Esophagus muscularis mucosa (tissue), 4 donors: ENCODE measurements around the gene OR10H4. TPM values are rescaled to one million over a fixed set of nuclear protein-coding genes. Genes with fewer than 3 reads are reported as not detected.
"Not testable (repeated sequence)": the region's sequence is repeated elsewhere in the genome, so short reads cannot be mapped to it uniquely, and the experiment has no call there.

Source experiments
- DNase-seq: peaks from one replicate; pipeline ENCODE4 v3.0.0-alpha.2; 2017; ENCODE audit errors: extremely low spot score
- H3K27ac ChIP-seq, 4 donors: fragments of 200-600 bp; sonication (generic); replicated peaks in 1 of 4; 1 replicate in 3 of 4; 2 replicates in 1 of 4; pipeline ENCODE4 v1.5.1; 2016 to 2019; ENCODE audit warnings: mild to moderate bottlenecking in 1 of 4
- H3K27me3 ChIP-seq, 4 donors: fragments of 200-600 bp; sonication (generic); one replicate each; pipeline versions ENCODE4 v1.5.1 to v1.6.0; 2016 to 2019
- H3K36me3 ChIP-seq, 4 donors: fragments of 200-600 bp; sonication (generic); one replicate each; pipeline ENCODE4 v1.5.1; 2016 to 2019
- H3K4me1 ChIP-seq, 4 donors: fragments of 200-600 bp; sonication (generic); one replicate each; pipeline ENCODE4 v1.5.1; 2016 to 2019
- H3K4me3 ChIP-seq, 4 donors: fragments of 200-600 bp; sonication (generic); 1 replicate in 2 of 4; 2 replicates in 2 of 4; pipeline ENCODE4 v1.5.1; 2016 to 2019; ENCODE audit warnings: mild to moderate bottlenecking in 4 of 4, moderate library complexity in 1 of 4
- H3K9me3 ChIP-seq, 4 donors: fragments of 200-600 bp; sonication (generic); 1 replicate in 3 of 4; 2 replicates in 1 of 4; pipeline ENCODE4 v1.5.1; 2016 to 2019
- EP300 ChIP-seq: sonication (generic); formaldehyde crosslinking; IDR thresholded peaks from one replicate; pipeline ENCODE4 v1.6.1; 2017; ENCODE audit warnings: antibody characterized with exemption
- POLR2A ChIP-seq: fragments of 450-650 bp; IDR thresholded peaks from one replicate; pipeline ENCODE4 v1.6.1; 2017; ENCODE audit warnings: antibody characterized with exemption, moderate library complexity, mild to moderate bottlenecking, low read depth
- POLR2AphosphoS5 ChIP-seq, 2 donors: sonication (generic); formaldehyde crosslinking; IDR thresholded peaks; one replicate each; pipeline ENCODE4 v1.6.1; 2017; ENCODE audit warnings: antibody characterized with exemption in 2 of 2
- WGBS: methylation state at CpG from one replicate; pipeline ENCODE4 v1.1.5; 2018; 5-methylcytosine and 5-hydroxymethylcytosine counted together
- intact Hi-C: fragments of 100-400 bp; cut with DNase I; formaldehyde crosslinking; loops from one replicate; pipeline ENCODE4 v1.15.1; 2023
- total RNA-seq, 4 donors: library from RNA; depleted of rRNA; stranded (reverse); fragments of >200 nt; gene quantifications; one replicate each; pipeline versions ENCODE4 v1.1.0 to v1.2.1, GENCODE V29; 2016
- TF ChIP-seq, protein P1 (sequence below), 3 experiments: fragments of 200-600 bp in 2 of 3; fragments of 450-650 bp in 1 of 3; sonication (generic) in 2 of 3; IDR thresholded peaks; one replicate each; pipeline ENCODE4 v1.5.1; 2017 to 2019; ENCODE audit warnings: antibody characterized with exemption in 3 of 3, mild to moderate bottlenecking in 2 of 3, moderate library complexity in 1 of 3

Gene OR10H4
- total RNA-seq, 4 donors from 2014 or later: not detected

DNA sequence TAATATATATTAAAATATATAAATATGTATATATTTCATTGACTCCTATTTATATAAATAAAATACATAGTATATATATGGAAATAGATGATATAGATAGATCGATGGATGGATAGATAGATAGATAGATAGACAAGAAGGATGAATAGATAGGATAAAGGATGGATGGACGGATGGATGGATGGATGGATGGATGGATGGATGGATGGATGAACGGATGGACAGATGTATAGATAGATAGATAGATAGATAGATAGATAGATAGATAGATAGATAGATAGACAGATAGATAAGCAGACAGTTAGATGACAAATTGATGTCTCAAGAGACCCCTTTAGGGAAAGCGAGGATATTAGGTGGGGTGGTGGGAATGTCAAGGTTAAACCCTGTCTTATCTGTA lies 29.6 kb upstream of the OR10H4 start:
- intact Hi-C loops: no loop called here
- no peak for DNase-seq
- peaks cover 0 to 14% (median under 1%) of the 10 kb centered on the region in 4 donors for H3K27me3 ChIP-seq
- 65% methylated on average over 4 of the region's 4 CpGs for WGBS
- no peak overlapping the region for H3K4me3 ChIP-seq
- H3K4me1 ChIP-seq: no peaks in the 10 kb centered on the region
- H3K36me3 ChIP-seq: no peaks in the 10 kb centered on the region
- H3K9me3 ChIP-seq: peaks cover 0 to 12% (median 12%) of the 10 kb centered on the region in 4 donors
- TF ChIP-seq EP300 (no peak), POLR2AphosphoS5 (IDR thresholded peaks at IDR 0.05) (no peak), POLR2A (no peak)
- TF ChIP-seq, protein P1, sequence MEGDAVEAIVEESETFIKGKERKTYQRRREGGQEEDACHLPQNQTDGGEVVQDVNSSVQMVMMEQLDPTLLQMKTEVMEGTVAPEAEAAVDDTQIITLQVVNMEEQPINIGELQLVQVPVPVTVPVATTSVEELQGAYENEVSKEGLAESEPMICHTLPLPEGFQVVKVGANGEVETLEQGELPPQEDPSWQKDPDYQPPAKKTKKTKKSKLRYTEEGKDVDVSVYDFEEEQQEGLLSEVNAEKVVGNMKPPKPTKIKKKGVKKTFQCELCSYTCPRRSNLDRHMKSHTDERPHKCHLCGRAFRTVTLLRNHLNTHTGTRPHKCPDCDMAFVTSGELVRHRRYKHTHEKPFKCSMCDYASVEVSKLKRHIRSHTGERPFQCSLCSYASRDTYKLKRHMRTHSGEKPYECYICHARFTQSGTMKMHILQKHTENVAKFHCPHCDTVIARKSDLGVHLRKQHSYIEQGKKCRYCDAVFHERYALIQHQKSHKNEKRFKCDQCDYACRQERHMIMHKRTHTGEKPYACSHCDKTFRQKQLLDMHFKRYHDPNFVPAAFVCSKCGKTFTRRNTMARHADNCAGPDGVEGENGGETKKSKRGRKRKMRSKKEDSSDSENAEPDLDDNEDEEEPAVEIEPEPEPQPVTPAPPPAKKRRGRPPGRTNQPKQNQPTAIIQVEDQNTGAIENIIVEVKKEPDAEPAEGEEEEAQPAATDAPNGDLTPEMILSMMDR (IDR thresholded peaks at IDR 0.05): no peak
- no peak overlapping the region for H3K27ac ChIP-seq

DNA sequence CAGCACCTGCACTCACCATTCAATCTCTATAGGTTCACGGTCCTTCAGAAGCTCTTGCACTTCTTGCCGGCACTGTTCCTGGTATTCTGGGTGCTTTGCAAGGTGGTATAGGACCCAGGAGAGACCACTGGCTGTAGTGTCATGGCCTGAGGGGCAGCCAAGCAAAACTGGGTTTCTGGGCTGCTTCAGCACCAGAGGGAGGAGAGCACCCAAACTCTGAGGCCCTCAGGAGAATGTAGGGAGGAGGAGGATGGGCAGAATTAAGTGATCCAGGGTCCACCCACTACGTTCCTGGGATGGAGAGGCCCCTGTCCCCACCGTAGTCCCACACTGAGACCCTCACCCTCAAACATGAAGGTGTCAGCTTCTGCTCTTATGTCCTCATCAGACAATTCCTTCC lies 26.8 kb upstream of the OR10H4 start:
- Histone ChIP-seq H3K36me3 (no peaks in the 10 kb centered on the region), H3K4me3 (no peak overlapping the region), H3K27ac (no peak overlapping the region), H3K4me1 (no peaks in the 10 kb centered on the region), H3K27me3 (peaks cover 0 to 13% (median 1%) of the 10 kb centered on the region in 4 donors), H3K9me3 (no peaks in the 10 kb centered on the region)
- intact Hi-C loops: no loop called here
- TF ChIP-seq, protein P1 (IDR thresholded peaks at IDR 0.05): no peak
- no peak for TF ChIP-seq POLR2A
- no peak for TF ChIP-seq POLR2AphosphoS5 (IDR thresholded peaks at IDR 0.05)
- no peak for TF ChIP-seq EP300
- no peak for DNase-seq
- WGBS: 64% methylated on average over 4 of the region's 4 CpGs

DNA sequence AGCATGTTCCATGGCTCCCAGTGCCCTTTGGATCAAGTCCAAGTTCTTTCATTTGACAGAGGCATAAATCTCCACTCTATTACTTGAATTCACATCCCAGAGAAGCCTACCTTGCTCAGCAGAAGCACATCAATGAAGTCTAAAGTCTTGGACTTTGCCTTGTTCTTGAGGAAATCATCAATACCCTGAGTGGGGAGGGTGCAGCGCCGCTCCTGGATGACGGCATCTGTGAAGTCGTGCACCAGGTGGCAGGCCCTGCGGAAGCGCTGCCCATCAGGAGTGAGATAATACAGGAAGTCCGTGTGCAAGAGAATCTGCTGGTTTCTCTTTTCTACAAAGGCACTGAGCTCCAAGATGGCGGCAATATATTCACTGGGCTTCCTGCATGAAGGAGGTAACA lies 25.1 kb upstream of the OR10H4 start:
- no peak for TF ChIP-seq POLR2AphosphoS5 (IDR thresholded peaks at IDR 0.05)
- TF ChIP-seq, protein P1 (IDR thresholded peaks at IDR 0.05): no peak
- TF ChIP-seq POLR2A: no peak
- TF ChIP-seq EP300: no peak
- Histone ChIP-seq H3K4me1 (no peaks in the 10 kb centered on the region), H3K9me3 (no peaks in the 10 kb centered on the region), H3K27ac (no peak overlapping the region), H3K4me3 (no peak overlapping the region), H3K27me3 (peaks cover 0 to 19% (median 11%) of the 10 kb centered on the region in 4 donors), H3K36me3 (no peaks in the 10 kb centered on the region)
- WGBS: 76% methylated on average over 8 of the region's 8 CpGs
- no peak for DNase-seq
- intact Hi-C loops: no loop called here

DNA sequence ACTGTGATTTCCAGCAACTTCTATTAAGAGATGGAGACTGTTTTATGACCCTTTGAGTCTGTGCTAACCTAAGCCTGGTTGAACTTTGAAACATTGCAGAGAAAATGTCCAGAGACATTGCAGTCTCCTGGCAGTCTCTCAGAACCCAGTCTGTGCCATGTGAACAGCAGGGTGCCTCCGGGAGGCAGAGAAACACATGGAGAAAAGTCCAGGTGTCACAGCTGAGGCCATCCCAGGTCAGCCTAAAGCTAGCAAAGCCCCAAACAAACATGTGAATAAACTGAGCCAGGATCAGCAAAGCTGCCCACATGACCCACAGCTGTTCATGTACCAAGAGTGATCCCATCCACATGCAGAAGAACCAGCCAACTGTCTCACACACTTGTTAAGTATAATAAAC lies 22.3 kb upstream of the OR10H4 start:
- peaks cover 0 to 46% (median 24%) of the 10 kb centered on the region in 4 donors for H3K27me3 ChIP-seq
- no peaks in the 10 kb centered on the region for H3K4me1 ChIP-seq
- DNase-seq: no peak
- WGBS: 0% methylated on average over 1 of the region's 1 CpG
- no peak overlapping the region for H3K4me3 ChIP-seq
- H3K27ac ChIP-seq: no peak overlapping the region
- no peaks in the 10 kb centered on the region for H3K36me3 ChIP-seq
- TF ChIP-seq POLR2AphosphoS5 (IDR thresholded peaks at IDR 0.05) (no peak), POLR2A (no peak), EP300 (no peak)
- TF ChIP-seq, protein P1 (IDR thresholded peaks at IDR 0.05): no peak
- intact Hi-C loops: no loop called here
- no peaks in the 10 kb centered on the region for H3K9me3 ChIP-seq

DNA sequence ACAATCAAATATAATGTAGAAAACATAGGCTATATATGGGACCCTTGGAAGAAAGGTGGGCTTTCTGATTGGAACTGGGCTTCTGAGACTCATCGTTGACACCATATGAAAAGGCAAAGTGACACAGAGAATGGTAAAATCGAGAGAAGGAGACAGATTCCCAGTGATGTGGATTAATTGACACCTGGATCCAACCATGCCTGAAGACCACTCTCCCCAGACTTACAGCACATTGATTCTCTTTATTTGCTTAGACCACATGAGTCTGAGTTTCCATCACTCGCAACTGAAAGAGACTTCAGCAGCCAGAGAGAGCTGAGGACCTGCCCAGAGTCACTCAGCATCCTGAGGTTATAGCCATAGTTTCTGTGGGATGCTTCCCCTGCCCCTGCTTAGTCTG lies 20.5 kb upstream of the OR10H4 start:
- no peak for TF ChIP-seq POLR2AphosphoS5 (IDR thresholded peaks at IDR 0.05)
- TF ChIP-seq, protein P1 (IDR thresholded peaks at IDR 0.05): no peak
- no peak for TF ChIP-seq POLR2A
- no peak for TF ChIP-seq EP300

DNA sequence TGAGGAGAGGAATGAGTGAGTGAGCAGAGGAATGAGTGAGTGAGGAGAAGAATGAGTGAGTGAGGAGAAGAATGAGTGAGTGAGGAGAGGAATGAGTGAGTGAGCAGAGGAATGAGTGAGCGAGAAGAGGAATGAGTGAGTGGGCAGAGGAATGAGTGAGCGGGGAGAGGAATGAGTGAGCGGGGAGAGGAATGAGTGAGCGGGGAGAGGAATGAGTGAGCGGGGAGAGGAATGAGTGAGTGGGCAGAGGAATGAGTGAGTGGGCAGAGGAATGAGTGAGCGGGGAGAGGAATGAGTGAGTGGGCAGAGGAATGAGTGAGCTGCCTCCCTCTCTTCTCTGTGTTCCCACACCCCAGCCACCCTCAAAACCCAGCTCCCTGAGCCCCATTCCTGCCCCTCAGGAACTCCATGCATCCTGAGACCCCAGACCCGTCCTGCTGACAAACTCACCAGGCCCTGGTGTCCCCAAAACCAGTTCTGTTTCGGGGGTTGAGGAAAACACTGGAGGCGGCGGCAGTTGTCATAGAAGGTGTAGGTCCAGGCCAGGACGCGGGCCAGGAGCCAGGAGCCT lies 15.0 kb upstream of the OR10H4 start:
- H3K9me3 ChIP-seq, intact Hi-C loops, DNase-seq, H3K36me3 ChIP-seq, H3K4me3 ChIP-seq: not testable (repeated sequence)
- peaks cover 0 to 12% (median 1%) of the 10 kb centered on the region in 4 donors for H3K4me1 ChIP-seq
- 44% methylated on average over 12 of the region's 12 CpGs for WGBS
- H3K27me3 ChIP-seq: peaks cover 0 to 41% (median 21%) of the 10 kb centered on the region in 4 donors
- H3K27ac ChIP-seq: peak overlapping the region in 1 of 4 donors; percentile 54

More for the DNA sequence above, 20.5 kb upstream of the OR10H4 start:
- H3K4me3 ChIP-seq: no peak overlapping the region
- no peak for DNase-seq
- H3K4me1 ChIP-seq: no peaks in the 10 kb centered on the region
- no peaks in the 10 kb centered on the region for H3K36me3 ChIP-seq
- 72% methylated on average over 3 of the region's 3 CpGs for WGBS
- intact Hi-C loops: no loop called here
- no peak overlapping the region for H3K27ac ChIP-seq
- H3K9me3 ChIP-seq: no peaks in the 10 kb centered on the region
- peaks cover 0 to 46% (median 22%) of the 10 kb centered on the region in 4 donors for H3K27me3 ChIP-seq
